ENCODE measurements around the gene FBLN1. TPM values are rescaled to one million over a fixed set of nuclear protein-coding genes. Genes with fewer than 3 reads are reported as not detected.

The FBLN1 gene
- total RNA-seq, 2 donors from 2014 or later, result 587 to 972 TPM

DNA sequence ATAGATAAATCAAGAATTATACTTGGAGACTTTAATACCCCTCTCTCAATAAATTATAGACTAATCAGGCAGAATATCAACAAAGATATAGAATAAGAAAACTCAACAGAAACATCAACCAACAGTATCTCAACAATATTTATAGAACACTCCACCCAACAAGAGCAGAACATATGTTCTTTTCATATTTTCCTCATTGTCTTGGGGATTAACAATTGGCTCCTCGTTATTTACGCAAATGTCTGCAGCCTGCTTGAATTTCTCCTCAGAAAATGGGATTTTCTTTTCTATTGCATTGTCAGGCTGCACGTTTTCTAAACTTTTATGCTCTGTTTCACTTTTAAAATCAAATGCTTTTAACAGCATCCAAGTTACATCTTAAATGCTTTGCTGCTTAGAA is 37.0 kb upstream of the FBLN1 start:
- TF ChIP-seq, protein P1, sequence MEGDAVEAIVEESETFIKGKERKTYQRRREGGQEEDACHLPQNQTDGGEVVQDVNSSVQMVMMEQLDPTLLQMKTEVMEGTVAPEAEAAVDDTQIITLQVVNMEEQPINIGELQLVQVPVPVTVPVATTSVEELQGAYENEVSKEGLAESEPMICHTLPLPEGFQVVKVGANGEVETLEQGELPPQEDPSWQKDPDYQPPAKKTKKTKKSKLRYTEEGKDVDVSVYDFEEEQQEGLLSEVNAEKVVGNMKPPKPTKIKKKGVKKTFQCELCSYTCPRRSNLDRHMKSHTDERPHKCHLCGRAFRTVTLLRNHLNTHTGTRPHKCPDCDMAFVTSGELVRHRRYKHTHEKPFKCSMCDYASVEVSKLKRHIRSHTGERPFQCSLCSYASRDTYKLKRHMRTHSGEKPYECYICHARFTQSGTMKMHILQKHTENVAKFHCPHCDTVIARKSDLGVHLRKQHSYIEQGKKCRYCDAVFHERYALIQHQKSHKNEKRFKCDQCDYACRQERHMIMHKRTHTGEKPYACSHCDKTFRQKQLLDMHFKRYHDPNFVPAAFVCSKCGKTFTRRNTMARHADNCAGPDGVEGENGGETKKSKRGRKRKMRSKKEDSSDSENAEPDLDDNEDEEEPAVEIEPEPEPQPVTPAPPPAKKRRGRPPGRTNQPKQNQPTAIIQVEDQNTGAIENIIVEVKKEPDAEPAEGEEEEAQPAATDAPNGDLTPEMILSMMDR (IDR thresholded peaks at IDR 0.05), result no peak
- no peaks in the 10 kb centered on the region for H3K27me3 ChIP-seq (replicated peaks; ENCODE audit: insufficient read depth)
- DNase-seq (ENCODE audit: low spot score) (no peak), ATAC-seq (ENCODE audit: insufficient number of reproducible peaks, low FRiP score, low read depth) (no peak)
- peaks cover 13 to 33% of the 10 kb centered on the region in 2 donors for H3K4me1 ChIP-seq (ENCODE audit: control insufficient read depth in 1 of 2, low read depth in 2 of 2)
- H3K27ac ChIP-seq, result no peak overlapping the region
- H3K4me3 ChIP-seq, result no peak overlapping the region
- no peaks in the 10 kb centered on the region for H3K9me3 ChIP-seq
- no peaks in the 10 kb centered on the region for H3K36me3 ChIP-seq

DNA sequence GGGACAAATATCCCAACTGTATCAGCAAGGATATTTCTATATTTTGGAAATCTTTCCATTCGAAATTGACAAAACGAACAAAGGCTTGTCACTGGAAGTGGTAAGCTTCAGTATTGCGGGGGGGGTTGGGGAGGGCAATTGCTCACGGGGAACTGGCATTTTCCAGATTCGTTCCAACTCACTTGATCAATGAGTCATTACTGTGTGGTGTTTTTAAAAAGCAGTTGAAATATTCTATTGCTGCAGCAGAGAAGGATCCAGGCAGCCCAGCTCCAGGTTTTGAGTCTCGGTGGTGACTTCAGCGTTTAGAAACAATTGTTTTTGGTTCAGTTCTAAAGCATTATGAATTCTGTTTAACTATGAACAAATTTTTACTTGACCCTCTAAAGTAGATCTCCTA is 33.8 kb upstream of the FBLN1 start:
- TF ChIP-seq, protein P1 (IDR thresholded peaks at IDR 0.05), result no peak
- ATAC-seq (ENCODE audit: insufficient number of reproducible peaks, low FRiP score, low read depth) (peak; percentile 79), DNase-seq (ENCODE audit: low spot score) (no peak)
- H3K4me3 ChIP-seq, result peak overlapping the region; percentile 17
- no peaks in the 10 kb centered on the region for H3K36me3 ChIP-seq
- no peaks in the 10 kb centered on the region for H3K27me3 ChIP-seq (replicated peaks; ENCODE audit: insufficient read depth)
- peak overlapping the region; percentile 77 to 95 for H3K27ac ChIP-seq
- no peaks in the 10 kb centered on the region for H3K9me3 ChIP-seq
- peaks cover 31 to 50% of the 10 kb centered on the region in 2 donors for H3K4me1 ChIP-seq (ENCODE audit: control insufficient read depth in 1 of 2, low read depth in 2 of 2)

DNA sequence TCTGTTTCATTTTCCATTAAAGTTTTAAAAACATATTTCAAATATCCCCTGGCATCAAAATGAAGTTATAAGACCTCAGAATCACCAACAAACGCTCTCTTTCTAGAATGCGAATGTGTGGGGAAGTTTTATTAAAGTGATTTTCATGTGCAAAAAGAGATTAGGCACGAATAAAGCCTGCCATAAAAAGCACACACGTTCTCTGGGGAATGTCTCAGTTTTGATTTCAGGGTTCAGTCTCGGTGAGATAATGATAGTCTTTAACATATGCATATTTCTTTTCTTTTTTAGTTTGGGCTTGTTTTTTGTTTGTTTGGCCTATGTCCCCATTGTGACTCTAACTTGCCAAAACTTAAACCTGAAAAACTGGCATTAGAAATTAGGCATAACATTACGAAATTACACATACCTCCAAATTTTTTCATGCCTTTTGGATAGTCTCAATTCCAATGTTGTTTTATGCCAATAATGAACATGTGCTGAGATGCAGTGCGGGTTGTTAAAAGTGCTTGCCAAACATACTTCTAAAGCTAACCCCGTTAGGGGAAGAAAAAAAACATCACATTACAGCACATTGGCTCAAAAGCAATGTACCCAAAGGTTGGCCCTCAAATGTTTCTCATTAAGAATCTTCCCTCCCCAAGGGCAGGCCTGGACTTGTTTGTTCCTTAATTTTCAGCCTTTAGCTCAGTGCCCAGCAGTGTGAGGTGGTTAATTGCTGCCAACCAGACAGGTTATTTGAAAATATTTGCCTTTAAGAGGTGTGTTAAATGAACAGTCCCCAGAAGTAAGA is 33.2 kb upstream of the FBLN1 start:
- H3K4me1 ChIP-seq (ENCODE audit: control insufficient read depth in 1 of 2, low read depth in 2 of 2), result peaks cover 31 to 56% of the 10 kb centered on the region in 2 donors
- DNase-seq (ENCODE audit: low spot score), result no peak
- peak overlapping the region; percentile 17 for H3K4me3 ChIP-seq
- ATAC-seq (ENCODE audit: insufficient number of reproducible peaks, low FRiP score, low read depth), result no peak
- H3K27me3 ChIP-seq (replicated peaks; ENCODE audit: insufficient read depth), result no peaks in the 10 kb centered on the region
- no peaks in the 10 kb centered on the region for H3K36me3 ChIP-seq
- H3K27ac ChIP-seq, result peak overlapping the region; percentile 77 to 95
- TF ChIP-seq, protein P1 (IDR thresholded peaks at IDR 0.05), result no peak
- no peaks in the 10 kb centered on the region for H3K9me3 ChIP-seq

DNA sequence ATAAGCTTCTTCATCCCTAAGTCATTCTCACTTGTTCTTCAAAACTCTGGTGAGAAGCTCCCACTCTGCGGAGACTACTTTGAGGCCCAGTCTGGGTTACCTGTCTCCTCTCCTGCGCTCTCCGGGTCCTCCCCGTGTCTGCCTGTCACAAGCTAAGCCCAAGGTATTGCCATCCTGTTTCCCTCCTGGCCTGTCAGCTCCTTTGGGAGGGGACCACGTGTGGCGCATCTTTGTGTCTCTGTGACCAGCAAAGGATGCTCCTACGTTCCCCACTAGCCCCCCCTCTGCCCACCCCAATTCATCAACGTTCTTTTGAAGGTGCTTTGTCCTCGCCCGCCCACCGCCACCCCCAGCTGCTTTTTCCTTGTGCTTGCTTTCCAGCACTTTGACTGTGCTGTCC is 31.8 kb upstream of the FBLN1 start:
- Histone ChIP-seq H3K36me3 (no peaks in the 10 kb centered on the region), H3K27me3 (replicated peaks; ENCODE audit: insufficient read depth) (no peaks in the 10 kb centered on the region), H3K4me3 (no peak overlapping the region), H3K27ac (peak overlapping the region; percentile 61 to 77), H3K9me3 (no peaks in the 10 kb centered on the region), H3K4me1 (ENCODE audit: control insufficient read depth in 1 of 2, low read depth in 2 of 2) (peaks cover 31 to 60% of the 10 kb centered on the region in 2 donors)
- DNase-seq (ENCODE audit: low spot score) (no peak), ATAC-seq (ENCODE audit: insufficient number of reproducible peaks, low FRiP score, low read depth) (no peak)
- TF ChIP-seq, protein P1 (IDR thresholded peaks at IDR 0.05), result no peak

DNA sequence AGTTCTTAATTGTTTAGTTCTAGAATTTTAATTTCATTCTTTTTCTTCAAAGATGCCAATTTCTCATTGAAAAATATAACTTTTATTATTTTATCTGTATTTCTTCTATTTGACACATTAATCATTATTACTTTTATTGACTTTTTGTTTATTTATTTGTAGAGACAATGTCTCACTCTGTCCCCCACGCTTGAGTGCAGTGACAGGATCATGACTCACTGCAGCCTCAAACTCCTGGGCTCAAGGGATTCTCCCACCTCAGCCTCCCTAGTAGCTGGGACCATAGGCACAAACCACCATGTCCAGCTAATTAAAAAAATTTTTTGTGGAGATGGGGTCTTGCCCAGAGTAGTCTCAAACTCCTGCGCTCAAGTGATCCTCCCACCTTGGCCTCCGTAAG is 30.3 kb upstream of the FBLN1 start:
- Histone ChIP-seq H3K36me3 (no peaks in the 10 kb centered on the region), H3K27me3 (replicated peaks; ENCODE audit: insufficient read depth) (no peaks in the 10 kb centered on the region), H3K4me3 (no peak overlapping the region), H3K4me1 (ENCODE audit: control insufficient read depth in 1 of 2, low read depth in 2 of 2) (peaks cover 31 to 76% of the 10 kb centered on the region in 2 donors), H3K27ac (peak overlapping the region in 1 of 2 donors; percentile 77), H3K9me3 (no peaks in the 10 kb centered on the region)
- TF ChIP-seq, protein P1 (IDR thresholded peaks at IDR 0.05), result no peak
- ATAC-seq (ENCODE audit: insufficient number of reproducible peaks, low FRiP score, low read depth), result no peak
- DNase-seq (ENCODE audit: low spot score), result no peak
